ENCODE measurements around the gene THAP7.

The THAP7 gene

GRCh38 chr22:21031545-21032036 lies 29.7 kb upstream of the THAP7 start:
- DNase-seq (ENCODE audit: low read depth), result no peak

GRCh38 chr22:21030621-21031544 lies 29.0 kb upstream of the THAP7 start:
- DNase-seq (ENCODE audit: low read depth), result no peak

GRCh38 chr22:21030032-21030431 lies 28.1 kb upstream of the THAP7 start:
- DNase-seq (ENCODE audit: low read depth), result no peak

- no peak for DNase-seq (ENCODE audit: low read depth)
These were observed 27.6 kb upstream of the THAP7 start for GRCh38 chr22:21029486-21030025.

GRCh38 chr22:21028277-21029251 lies 26.6 kb upstream of the THAP7 start:
- DNase-seq (ENCODE audit: low read depth), result no peak

DNA sequence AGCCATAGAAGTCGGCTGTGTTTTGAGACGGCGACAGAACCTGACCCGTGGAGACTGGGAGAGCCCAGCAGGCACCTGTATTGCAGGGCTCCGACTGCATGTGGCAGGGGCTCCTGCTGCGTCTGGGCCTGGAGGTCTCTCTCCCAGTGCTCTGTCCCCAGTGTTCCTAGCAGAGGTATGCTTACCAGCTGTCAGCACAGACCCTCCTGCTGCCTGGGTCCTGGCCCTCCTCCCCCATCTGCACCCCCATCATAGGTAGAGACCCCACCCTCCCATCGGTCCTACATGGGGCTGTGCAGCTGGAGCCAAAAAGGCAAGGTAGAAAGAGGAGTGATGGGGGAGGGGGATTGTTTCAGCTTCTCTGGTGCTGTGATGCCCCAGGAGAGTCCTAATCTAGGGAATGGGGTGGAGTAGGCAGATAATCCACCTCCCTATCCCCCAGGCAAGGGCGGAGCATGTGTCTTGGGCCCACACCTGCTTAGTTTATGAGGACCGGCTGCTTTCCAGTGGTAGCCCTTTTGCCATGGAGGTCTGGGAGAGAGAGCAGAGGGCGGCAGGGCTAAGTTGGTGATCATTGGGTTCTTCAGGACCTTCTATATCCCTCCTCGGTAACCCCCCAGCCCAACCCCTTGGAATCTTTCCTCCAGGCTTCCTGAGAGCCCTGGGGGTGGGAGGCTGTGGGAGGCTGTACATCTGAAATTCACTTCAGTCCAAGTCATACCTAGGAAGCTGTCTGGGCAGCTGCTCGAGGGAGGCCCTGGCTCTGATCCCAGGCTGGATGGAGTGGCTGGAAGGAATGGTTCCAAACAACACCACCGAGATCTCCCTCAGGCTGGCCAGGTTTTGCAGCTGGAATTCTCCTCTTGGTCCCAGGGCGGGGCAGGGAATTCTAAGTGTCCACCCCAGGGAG lies 25.1 kb upstream of the THAP7 start:
- DNase-seq (ENCODE audit: low read depth), result no peak

DNA sequence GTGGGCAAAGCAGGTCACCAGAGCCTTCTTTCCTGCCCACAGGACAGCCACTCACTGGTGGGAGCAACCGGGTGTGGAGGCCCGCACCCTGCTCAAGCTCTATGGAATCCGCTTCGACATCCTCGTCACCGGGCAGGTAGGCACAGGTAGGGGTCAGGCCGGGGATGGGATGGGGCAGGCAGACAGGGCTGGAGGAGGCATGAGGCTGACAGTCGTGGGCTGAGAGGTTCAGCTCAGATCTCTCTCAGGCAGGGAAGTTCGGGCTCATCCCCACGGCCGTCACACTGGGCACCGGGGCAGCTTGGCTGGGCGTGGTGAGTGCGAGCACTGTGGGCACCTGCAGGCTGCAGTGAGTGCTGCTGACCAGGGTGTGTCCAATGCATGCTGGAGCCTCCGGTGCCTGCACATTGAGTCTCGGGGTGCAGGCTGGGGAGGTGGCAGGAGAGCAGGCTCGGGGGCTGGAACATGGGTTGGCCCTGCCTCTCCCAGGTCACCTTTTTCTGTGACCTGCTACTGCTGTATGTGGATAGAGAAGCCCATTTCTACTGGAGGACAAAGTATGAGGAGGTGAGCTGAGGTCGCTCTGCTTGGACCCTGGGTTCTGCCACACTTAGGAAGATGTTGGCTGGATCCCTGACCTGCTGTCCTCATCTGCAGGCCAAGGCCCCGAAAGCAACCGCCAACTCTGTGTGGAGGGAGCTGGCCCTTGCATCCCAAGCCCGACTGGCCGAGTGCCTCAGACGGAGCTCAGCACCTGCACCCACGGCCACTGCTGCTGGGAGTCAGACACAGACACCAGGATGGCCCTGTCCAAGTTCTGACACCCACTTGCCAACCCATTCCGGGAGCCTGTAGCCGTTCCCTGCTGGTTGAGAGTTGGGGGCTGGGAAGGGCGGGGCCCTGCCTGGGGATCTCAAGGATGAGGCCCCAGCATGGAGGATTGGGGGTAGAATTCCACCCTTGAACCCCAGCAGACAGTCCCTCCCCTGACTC lies 24.1 kb upstream of the THAP7 start:
- DNase-seq (ENCODE audit: low read depth), result no peak

DNA sequence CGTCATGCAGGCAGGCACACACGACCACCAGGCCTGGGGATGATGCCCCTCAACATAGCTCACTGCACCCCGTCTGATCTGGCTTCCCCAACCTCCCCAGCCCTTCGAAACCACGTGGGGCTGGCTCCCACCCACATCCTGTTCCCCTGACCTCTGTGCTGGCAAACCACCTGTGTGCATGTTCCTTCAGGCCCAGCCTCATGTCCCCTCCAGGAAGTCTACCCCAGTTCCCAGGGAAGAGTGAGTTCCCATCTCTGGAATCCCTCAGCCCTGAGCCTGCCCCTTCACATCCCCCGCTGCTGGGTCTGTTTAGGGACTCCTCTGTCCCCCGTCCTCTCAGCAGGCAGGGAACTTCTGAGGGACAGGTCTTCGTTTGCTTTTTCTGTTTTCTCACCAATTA lies 23.3 kb upstream of the THAP7 start:
- DNase-seq (ENCODE audit: low read depth), result no peak

GRCh38 chr22:21022955-21023614 lies 21.2 kb upstream of the THAP7 start:
- no peak for DNase-seq (ENCODE audit: low read depth)

DNA sequence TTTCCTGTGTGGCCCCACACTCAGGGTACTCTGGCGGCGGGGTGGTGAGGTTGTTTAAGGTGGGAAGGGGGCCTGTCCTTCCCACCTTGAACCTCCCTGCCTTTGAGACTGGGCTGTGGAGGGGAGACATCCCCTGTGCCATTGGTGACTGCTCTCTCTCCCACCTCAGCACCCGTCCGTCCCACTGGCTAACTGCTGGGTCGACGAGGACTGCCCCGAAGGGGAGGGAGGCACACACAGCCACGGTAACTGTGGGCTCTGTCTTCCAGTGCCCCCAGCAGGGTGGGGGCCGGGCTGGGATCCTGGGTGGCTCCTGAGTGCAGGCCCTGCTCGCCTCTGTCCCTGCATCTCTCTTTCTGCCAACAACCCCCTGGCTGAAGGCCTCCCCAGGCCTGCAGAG lies 20.6 kb upstream of the THAP7 start:
- no peak for DNase-seq (ENCODE audit: low read depth)

- no peak for DNase-seq (ENCODE audit: low read depth)
These were observed 19.0 kb upstream of the THAP7 start for GRCh38 chr22:21020802-21021429.

GRCh38 chr22:21018314-21018713 lies 16.4 kb upstream of the THAP7 start:
- no peak for DNase-seq (ENCODE audit: low read depth)

DNA sequence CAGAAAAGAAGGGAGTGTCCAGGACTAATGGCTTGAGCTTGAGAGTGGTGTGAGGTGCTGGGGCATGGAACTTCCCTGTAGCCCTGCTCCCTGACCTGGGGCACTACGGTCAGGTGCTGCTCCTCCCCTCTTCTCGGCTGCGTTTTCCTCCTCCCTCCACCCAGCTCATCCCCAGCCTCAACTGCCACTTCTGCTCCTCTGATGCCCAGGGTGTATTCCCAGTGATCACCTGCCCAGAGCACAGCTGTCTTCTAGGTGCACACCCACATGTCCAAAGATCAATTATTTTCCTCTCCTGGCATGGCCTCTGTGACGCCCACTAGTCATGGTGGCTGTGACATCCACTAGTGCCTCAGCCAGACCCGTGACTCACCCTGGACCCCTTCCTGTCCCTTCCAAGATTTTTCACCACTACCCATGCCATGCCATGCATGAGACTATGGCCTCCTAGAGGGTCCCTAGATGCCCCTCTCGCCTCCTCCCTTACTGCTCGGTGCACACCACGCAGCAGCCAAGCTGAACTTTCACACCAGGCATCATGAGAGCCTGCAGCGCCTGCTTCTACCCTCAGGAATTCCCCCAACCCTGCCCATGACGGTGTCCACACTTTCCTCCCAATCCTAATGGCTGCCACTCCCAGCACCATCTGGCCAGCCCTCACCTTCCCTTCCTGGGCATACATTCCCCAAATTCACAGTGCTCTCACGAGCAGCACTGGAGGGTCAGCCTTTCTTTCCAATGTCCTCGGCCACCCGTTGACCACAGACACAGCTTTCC lies 14.9 kb upstream of the THAP7 start:
- DNase-seq (ENCODE audit: low read depth), result no peak

DNA sequence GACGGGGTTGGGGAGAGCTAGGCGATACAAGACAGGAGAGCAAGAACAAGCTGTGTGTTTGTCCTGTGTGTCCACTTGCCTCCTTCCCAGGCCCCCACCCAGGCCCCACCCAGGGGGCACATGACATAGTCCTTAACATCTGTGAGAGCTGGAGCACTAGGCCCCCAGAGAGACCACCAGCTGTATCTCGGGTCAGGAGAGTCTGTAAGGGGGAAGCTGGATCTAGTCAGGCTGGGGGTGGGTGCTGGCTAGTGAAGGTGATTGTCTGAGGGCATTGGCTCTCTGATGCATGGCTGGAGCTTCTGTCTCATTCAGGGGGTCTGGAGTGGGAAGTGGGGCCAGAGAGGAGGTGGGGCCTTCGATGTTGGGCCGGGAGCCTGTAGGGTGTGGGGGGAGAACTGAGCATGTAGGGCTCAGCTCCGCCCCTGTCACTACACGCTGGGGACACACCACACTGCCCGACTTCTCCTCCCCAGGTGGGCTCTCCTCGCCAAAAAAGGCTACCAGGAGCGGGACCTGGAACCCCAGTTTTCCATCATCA lies 13.6 kb upstream of the THAP7 start:
- DNase-seq (ENCODE audit: low read depth), result no peak

DNA sequence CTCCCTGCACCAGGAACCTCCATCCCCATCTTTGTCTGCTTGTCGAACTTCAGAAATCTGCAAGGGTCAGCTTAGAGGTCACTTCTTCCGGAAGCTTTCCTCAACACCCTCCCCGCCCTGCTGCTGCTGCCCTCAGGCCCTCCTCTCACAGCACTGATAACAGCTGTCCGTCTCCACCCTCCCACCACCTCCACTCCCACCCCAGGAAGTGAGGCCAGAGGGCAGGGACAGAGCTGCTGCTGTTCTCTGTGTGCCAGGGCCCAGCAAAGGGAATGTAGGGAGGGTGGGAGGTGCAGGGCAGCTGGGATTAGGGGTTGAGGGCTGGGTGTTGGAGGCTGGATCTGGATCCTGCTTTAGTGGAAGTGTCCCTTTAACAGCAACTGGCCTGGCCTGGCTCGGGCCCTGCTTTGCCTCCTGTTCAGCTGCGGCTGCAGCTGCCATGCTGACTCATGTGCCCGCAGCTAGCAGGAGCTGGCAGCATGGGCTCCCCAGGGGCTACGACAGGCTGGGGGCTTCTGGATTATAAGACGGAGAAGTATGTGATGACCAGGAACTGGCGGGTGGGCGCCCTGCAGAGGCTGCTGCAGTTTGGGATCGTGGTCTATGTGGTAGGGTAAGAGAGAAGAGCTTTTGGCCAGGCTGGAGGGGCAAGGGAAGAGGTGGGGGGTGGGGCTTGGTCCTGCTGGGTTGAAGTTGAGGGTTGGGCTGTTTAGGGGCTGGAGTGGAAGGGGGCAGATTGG lies 13.0 kb upstream of the THAP7 start, which contains the start of gene P2RX6:
TSS of gene P2RX6 (plus strand) at position 440 of the 740 bp plus-strand sequence. CDS start at position 450, 10 bp downstream.
- DNase-seq (ENCODE audit: low read depth), result no peak

- DNase-seq (ENCODE audit: low read depth), result peak; percentile 65
These were observed 12.3 kb upstream of the THAP7 start for GRCh38 chr22:21014202-21014725.

Data from activated T-cell treated with anti-CD3 and anti-CD28 coated beads for 1 hour (primary cell).